IMR-90 (cell line): ENCODE results near the gene GYS1.

Experiments
- CEBPB ChIP-seq: IDR thresholded peaks from 2 replicates; pipeline ENCODE4 v1.6.1; 2012; ENCODE audit warnings: low read depth, low read length, improper control_type of control experiment
- MAZ ChIP-seq: IDR thresholded peaks from 2 replicates; pipeline ENCODE4 v1.6.1; 2012; ENCODE audit warnings: low read depth, mild to moderate bottlenecking, low read length, improper control_type of control experiment, moderate library complexity, borderline replicate concordance
- POLR2A ChIP-seq: IDR thresholded peaks from 2 replicates; pipeline ENCODE4 v1.6.1; 2012; ENCODE audit warnings: mild to moderate bottlenecking, low read depth, low read length
- RAD21 ChIP-seq: IDR thresholded peaks from 2 replicates; pipeline ENCODE4 v1.6.1; 2012; ENCODE audit warnings: low read length, improper control_type of control experiment
- RCOR1 ChIP-seq: IDR thresholded peaks from 2 replicates; pipeline ENCODE4 v1.6.1; 2012; ENCODE audit warnings: mild to moderate bottlenecking, low read length, improper control_type of control experiment; ENCODE audit not compliant: insufficient replicate concordance
- SMC3 ChIP-seq: fragments of 150-350 bp; IDR thresholded peaks from 2 replicates; pipeline ENCODE4 v1.6.1; 2016; ENCODE audit warnings: low read depth, mild to moderate bottlenecking, antibody characterized with exemption, low read length, moderate library complexity
- TF ChIP-seq, protein P1 (sequence below): conservative IDR thresholded peaks from 2 replicates; pipeline ENCODE4 v1.5.1; 2012; ENCODE audit warnings: mild to moderate bottlenecking, low read depth, low read length, improper control_type of control experiment
- TF ChIP-seq, protein P2 (sequence below): fragments of 150-350 bp; IDR thresholded peaks from 2 replicates; pipeline ENCODE4 v1.6.1; 2017; ENCODE audit warnings: mild to moderate bottlenecking, antibody characterized with exemption, low read length, low read depth

DNA sequence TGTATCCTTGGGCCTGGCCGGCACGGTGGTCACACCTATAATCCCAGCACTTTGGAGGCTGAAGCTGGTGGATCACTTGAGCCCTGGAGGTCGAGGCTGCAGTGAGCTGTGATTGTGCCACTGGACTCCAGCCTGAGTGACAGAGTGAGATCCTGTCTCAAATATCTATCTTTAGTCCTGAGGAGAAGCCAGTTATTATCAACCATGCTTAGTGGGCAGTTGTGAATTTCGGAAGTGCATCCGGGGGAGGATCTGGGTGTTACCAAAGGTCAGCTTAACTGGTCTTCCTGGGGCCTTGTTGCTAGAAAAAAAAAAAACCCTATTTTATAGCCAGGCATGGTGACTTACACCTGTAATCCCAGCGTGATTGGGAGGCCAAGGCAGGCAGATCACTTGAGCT is 50.0 kb downstream of the GYS1 start:
- TF ChIP-seq, protein P1, sequence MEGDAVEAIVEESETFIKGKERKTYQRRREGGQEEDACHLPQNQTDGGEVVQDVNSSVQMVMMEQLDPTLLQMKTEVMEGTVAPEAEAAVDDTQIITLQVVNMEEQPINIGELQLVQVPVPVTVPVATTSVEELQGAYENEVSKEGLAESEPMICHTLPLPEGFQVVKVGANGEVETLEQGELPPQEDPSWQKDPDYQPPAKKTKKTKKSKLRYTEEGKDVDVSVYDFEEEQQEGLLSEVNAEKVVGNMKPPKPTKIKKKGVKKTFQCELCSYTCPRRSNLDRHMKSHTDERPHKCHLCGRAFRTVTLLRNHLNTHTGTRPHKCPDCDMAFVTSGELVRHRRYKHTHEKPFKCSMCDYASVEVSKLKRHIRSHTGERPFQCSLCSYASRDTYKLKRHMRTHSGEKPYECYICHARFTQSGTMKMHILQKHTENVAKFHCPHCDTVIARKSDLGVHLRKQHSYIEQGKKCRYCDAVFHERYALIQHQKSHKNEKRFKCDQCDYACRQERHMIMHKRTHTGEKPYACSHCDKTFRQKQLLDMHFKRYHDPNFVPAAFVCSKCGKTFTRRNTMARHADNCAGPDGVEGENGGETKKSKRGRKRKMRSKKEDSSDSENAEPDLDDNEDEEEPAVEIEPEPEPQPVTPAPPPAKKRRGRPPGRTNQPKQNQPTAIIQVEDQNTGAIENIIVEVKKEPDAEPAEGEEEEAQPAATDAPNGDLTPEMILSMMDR: no peak
- TF ChIP-seq MAZ (no peak), SMC3 (no peak), RCOR1 (no peak), RAD21 (no peak), POLR2A (no peak), CEBPB (no peak)
- TF ChIP-seq, protein P2, sequence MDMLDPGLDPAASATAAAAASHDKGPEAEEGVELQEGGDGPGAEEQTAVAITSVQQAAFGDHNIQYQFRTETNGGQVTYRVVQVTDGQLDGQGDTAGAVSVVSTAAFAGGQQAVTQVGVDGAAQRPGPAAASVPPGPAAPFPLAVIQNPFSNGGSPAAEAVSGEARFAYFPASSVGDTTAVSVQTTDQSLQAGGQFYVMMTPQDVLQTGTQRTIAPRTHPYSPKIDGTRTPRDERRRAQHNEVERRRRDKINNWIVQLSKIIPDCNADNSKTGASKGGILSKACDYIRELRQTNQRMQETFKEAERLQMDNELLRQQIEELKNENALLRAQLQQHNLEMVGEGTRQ: no peak
